NOMO-1 treated with DMSO at 0.1 percent for 48 hours (cell line): ENCODE measurements around the gene USP38.
"Not testable (repeated sequence)": the region's sequence is repeated elsewhere in the genome, so short reads cannot be mapped to it uniquely, and the experiment has no call there.

Source experiments
- DNase-seq: peaks from one replicate; lab custom pipeline; 2025; ENCODE audit not compliant: unreplicated experiment; lab: John Stamatoyannopoulos, UW

Gene USP38, protein sequence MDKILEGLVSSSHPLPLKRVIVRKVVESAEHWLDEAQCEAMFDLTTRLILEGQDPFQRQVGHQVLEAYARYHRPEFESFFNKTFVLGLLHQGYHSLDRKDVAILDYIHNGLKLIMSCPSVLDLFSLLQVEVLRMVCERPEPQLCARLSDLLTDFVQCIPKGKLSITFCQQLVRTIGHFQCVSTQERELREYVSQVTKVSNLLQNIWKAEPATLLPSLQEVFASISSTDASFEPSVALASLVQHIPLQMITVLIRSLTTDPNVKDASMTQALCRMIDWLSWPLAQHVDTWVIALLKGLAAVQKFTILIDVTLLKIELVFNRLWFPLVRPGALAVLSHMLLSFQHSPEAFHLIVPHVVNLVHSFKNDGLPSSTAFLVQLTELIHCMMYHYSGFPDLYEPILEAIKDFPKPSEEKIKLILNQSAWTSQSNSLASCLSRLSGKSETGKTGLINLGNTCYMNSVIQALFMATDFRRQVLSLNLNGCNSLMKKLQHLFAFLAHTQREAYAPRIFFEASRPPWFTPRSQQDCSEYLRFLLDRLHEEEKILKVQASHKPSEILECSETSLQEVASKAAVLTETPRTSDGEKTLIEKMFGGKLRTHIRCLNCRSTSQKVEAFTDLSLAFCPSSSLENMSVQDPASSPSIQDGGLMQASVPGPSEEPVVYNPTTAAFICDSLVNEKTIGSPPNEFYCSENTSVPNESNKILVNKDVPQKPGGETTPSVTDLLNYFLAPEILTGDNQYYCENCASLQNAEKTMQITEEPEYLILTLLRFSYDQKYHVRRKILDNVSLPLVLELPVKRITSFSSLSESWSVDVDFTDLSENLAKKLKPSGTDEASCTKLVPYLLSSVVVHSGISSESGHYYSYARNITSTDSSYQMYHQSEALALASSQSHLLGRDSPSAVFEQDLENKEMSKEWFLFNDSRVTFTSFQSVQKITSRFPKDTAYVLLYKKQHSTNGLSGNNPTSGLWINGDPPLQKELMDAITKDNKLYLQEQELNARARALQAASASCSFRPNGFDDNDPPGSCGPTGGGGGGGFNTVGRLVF

DNA sequence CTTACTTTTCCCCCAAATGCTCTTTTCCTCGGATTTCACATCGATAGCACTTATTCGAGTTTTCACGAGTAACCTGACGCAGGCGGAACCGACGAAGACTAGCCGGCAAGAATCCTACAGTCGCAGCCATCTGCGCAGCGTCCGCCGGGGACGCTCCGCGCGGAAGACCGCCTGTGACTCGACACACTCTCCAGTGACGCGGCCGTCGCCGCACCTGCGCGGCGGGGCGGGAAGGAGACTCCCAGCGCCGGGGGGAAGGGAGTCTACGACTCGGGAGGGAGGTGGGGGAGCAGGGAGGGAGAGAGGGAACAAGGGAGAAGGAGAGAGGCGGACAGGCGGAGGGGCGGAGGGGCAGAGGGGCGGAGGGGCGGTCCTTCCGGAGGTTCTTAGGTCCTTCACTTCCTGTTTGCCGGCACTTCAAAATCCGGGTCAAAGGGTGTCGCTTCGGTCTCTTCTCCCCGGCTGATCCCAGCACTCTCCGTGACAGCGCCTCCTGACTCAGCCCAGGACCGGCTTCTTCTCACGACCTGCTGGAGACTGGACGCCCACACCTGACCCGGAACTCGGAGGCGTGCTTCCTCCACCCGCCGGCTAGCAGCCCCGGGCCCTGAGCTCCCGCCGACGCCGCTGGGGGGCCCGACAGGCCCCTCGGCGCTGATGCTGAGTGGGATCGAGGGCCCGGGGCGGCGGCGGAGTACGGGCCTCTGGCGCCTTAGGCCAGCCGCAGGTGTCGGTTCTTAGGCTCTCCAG lies at the start of gene USP38:
Gene USP38, plus strand, starts transcription at position 415 of the 750 bp plus-strand sequence. CDS start 534 bp downstream, outside the sequence.
- peak; percentile 92 for DNase-seq

- no peak for DNase-seq
These were observed 49.4 kb upstream of the USP38 start for GRCh38 chr4:143135358-143135757.

- no peak for DNase-seq
These were observed 44.0 kb upstream of the USP38 start for GRCh38 chr4:143140696-143141095.

GRCh38 chr4:143148521-143148920 lies 36.2 kb upstream of the USP38 start:
- DNase-seq, result no peak

GRCh38 chr4:143156853-143157252 lies 27.9 kb upstream of the USP38 start:
- no peak for DNase-seq

DNA sequence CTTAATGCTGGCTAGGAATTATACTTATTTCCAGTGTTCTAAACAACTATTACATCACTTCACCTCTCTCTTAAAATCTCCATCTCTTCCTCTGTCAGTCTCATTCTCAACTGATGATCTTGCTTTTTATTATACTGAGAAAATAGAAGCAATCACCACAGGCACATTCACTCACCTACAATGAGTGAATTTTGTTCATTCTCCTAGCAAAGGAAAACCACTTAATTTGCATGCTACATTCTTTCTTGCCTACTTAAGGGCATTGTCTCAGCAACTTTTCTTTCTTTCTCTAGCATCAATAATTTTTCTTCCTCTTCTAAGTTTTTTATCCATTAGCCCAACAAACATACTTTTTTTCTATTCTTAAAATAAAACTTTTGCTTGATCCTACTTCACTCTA lies 21.1 kb upstream of the USP38 start:
- no peak for DNase-seq

GRCh38 chr4:143166722-143167121 lies 18.0 kb upstream of the USP38 start:
- DNase-seq, result not testable (repeated sequence)

DNA sequence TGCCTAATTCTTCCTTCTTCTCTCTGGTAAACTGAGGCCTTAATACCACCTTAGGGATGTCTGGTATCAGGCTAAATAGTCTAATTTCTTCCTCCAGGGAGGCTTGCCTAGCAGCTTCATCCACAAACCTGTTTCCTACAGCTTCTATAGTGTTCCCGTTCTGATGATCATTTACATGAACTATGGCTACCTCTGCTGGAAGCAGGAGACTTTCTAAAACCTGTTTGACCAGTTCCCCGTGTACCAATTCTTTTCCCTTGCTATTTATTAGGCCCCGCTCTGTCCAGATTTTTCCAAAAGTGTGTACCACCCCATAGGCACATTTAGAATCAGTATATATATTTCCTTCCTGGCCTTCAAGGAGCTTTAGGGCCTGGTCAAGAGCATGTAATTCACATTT lies 5.8 kb upstream of the USP38 start:
- DNase-seq, result no peak

GRCh38 chr4:143183513-143184216 lies 1.1 kb upstream of the USP38 start:
- peak; percentile 65 for DNase-seq

- DNase-seq, result no peak
These were observed 557 bp upstream of the USP38 start for GRCh38 chr4:143184217-143184502.

DNA sequence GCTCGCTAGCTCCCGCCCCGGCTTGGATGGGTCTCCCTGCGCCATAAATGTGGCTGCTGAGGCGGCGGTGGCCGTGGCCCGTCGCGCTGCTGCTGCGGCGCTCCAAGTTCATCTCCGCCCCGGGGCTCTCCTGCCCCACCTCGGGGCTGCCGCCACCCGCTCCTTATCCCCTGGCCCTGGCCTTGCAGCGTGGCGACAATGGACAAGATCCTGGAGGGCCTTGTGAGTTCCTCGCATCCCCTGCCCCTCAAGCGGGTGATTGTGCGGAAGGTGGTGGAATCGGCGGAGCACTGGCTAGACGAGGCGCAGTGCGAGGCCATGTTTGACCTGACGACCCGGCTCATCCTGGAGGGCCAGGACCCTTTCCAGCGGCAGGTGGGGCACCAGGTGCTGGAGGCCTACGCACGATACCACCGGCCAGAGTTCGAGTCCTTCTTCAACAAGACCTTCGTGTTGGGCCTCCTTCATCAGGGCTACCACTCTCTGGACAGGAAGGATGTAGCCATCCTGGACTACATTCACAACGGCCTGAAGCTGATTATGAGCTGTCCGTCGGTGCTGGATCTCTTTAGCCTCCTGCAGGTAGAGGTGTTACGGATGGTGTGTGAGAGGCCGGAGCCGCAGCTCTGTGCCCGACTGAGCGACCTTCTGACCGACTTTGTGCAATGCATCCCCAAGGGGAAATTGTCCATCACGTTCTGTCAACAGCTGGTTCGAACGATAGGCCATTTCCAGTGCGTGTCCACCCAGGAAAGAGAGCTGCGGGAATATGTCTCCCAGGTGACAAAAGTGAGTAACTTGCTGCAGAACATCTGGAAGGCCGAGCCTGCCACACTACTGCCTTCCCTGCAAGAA lies 763 bp downstream of the USP38 start:
- DNase-seq, result peak; percentile 36

DNA sequence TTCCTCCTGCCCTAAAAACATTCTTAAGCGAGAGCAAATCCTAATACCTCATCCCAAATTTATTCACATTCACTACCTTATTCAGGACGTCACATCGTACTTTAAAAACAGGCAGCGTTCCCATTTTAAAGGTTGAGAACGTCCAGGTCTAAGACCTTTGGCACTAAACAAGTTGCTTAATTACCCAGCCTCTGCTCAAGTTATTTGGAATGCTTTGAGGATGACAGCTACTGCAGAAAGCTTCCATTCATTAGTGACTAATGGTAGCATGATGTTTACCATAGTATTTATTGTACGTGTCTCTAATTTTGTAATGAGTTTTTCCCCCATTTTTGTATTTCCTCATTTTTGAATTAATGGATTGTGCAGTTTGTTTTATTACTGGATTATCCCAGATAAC lies 1.5 kb downstream of the USP38 start:
- DNase-seq, result no peak

- no peak for DNase-seq
These were observed 1.9 kb downstream of the USP38 start for GRCh38 chr4:143186649-143187048.

DNA sequence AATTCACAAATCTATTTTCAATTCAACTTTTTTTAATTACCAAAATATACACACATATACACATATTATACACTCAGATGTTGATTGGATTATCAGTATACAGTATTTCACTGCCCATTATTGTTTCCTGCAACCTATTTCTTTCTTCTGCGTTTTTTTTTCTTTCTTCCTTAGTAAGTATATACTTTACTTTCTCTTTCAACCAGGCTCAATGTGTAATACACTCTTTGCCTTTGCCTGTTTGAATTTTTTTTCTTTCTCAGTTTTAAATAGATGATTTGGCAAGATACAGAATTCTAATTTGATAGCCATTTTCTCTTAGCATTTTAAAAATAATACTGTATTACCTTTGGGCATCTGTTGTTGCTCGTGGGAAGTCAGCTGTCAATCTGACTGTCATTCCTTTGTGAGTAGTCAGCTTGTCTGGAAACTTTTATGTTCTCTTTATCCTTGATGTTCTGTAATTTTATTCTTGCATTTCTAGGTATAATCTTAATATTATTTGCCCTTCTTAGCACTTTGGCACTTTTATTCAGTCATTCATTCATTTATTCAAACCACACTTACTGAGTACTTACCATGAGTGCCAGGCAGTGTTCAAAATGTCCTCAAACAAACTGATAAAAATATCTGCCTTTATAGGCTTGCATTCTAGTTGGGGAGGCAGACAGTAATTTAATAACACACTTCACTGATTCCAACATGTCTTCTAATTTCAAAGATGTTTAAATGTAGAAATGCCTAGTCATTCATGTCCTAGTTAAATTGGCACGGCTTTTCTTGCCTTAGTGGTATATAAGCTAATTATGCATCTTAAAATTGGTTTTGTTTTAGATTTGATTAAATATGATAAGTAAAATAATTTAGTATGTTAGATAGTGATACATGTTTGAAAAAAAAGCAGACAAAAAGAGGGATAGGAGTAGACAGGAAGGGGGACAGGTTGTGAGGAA lies 3.7 kb downstream of the USP38 start:
- DNase-seq, result no peak

GRCh38 chr4:143189528-143189927 lies 4.8 kb downstream of the USP38 start:
- no peak for DNase-seq

DNA sequence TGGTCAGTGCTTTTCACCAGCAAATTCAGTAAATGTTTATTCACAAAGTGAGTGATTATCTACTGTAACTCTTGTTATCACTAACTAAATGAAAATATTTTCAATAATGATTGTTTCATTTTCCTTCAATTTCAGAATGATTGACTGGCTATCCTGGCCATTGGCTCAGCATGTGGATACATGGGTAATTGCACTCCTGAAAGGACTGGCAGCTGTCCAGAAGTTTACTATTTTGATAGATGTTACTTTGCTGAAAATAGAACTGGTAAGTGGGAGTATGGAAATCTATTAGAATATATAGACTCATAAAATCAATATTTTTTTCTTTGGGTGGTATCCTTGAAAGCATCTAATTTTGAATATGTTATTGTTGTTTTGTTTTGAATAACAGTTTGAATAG lies 10.9 kb downstream of the USP38 start:
- DNase-seq, result no peak

- no peak for DNase-seq
These were observed 11.6 kb downstream of the USP38 start for GRCh38 chr4:143196323-143196722.

DNA sequence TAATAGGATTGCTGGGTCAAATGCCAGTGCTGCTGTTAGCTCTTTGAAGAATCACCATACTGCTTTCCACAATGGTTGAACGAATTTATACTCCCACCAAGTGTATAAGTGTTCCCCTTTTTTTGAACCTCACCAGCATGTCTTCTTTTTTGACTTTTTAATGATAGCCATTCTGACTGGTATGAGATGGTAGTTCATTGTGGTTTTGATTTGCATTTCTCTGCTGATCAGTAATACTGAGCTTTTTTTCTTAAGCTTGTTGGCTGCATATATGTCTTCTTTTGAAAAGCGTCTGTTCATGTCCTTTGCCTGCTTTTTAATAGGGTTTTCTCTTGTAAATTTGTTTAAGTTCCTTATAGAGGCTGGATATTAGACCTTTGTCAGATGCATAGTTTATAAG lies 14.8 kb downstream of the USP38 start:
- no peak for DNase-seq

GRCh38 chr4:143202824-143203223 lies 18.1 kb downstream of the USP38 start:
- peak; percentile 14 for DNase-seq
